AG09319 (cell line): ENCODE measurements around the gene PRMT3.

Experiments
- DNase-seq: peaks from one replicate; pipeline ENCODE4 v3.0.0-alpha.2; 2010; ENCODE audit warnings: low read depth; ENCODE audit errors: extremely low read depth
- TF ChIP-seq, protein P1 (sequence below): IDR thresholded peaks from 2 replicates; pipeline ENCODE4 v1.5.1; 2011; ENCODE audit warnings: low read depth, mild to moderate bottlenecking, inconsistent platforms, low read length, moderate library complexity

Gene PRMT3

DNA sequence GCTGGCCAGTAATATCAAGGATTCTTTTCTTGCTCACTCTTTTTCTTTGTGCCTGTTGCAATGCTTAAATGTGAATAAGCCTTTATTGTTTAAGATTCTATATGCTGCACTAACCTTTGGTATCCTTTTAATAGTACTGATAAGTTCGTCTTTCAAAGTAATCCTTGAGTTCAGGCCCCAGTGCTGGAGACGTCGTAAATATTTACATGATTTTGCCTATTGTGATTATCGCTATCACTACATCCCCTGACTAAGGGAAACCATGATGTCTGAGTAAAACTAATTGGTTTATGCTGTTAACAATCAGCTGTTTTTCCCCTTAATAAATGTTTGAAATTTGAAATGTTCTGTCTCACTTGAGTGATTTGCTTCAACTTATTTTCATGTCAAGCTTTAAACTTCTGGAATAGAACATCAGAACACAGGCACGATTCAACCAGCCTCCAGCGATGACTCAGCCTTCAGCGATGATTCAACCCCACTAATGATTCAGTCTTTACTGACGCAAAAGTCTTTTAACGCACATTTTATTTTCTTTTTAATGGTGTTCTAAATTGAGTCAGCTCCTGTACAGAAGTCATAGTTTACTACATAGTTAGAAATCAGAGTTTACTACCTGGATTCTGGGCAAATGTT is 20.1 kb upstream of the PRMT3 start:
- peak; percentile 40 for DNase-seq
- TF ChIP-seq, protein P1, sequence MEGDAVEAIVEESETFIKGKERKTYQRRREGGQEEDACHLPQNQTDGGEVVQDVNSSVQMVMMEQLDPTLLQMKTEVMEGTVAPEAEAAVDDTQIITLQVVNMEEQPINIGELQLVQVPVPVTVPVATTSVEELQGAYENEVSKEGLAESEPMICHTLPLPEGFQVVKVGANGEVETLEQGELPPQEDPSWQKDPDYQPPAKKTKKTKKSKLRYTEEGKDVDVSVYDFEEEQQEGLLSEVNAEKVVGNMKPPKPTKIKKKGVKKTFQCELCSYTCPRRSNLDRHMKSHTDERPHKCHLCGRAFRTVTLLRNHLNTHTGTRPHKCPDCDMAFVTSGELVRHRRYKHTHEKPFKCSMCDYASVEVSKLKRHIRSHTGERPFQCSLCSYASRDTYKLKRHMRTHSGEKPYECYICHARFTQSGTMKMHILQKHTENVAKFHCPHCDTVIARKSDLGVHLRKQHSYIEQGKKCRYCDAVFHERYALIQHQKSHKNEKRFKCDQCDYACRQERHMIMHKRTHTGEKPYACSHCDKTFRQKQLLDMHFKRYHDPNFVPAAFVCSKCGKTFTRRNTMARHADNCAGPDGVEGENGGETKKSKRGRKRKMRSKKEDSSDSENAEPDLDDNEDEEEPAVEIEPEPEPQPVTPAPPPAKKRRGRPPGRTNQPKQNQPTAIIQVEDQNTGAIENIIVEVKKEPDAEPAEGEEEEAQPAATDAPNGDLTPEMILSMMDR = no peak

GRCh38 chr11:20368438-20368837 is 19.1 kb upstream of the PRMT3 start:
- no peak for DNase-seq
- TF ChIP-seq, protein P1 = no peak

DNA sequence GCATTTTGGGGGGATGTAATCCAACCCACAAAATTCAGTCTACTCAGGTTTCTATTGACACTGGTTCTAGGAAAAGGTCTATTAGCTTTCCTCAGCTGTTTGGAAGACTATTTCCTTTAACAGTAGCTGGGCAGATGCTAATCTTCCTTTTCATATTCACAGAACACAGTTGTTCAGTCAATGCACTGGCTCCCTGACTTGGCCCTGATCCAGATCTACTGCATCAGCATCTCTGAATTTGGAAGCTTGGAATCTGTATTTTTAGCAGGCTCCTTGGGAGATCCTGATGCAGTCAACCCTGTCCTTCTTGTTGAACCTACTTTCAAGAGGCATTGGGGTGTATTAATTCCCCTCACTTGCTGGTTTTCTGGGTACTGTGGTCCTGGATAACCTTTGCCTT is 17.7 kb upstream of the PRMT3 start:
- TF ChIP-seq, protein P1 = no peak
- DNase-seq = no peak

GRCh38 chr11:20372081-20372626 is 15.4 kb upstream of the PRMT3 start:
- DNase-seq = no peak
- TF ChIP-seq, protein P1 = no peak

GRCh38 chr11:20373147-20373546 is 14.4 kb upstream of the PRMT3 start:
- no peak for DNase-seq
- TF ChIP-seq, protein P1 = no peak

GRCh38 chr11:20373568-20374209 is 13.8 kb upstream of the PRMT3 start:
- DNase-seq = no peak
- TF ChIP-seq, protein P1 = no peak

- DNase-seq = no peak
- TF ChIP-seq, protein P1 = no peak
Observed at GRCh38 chr11:20374741-20375300, 12.7 kb upstream of the PRMT3 start.
